Measurements from ENCODE around the gene HDGFL3.

Gene HDGFL3

GRCh38 chr15:83119968-83120581 lies 87.5 kb downstream of the HDGFL3 start:
- no peak for DNase-seq

GRCh38 chr15:83118968-83119367 lies 88.7 kb downstream of the HDGFL3 start:
- DNase-seq: no peak

- no peak for DNase-seq
Measured at GRCh38 chr15:83118291-83118827, 89.3 kb downstream of the HDGFL3 start.

- no peak for DNase-seq
Measured at GRCh38 chr15:83115831-83116565, 91.6 kb downstream of the HDGFL3 start.

GRCh38 chr15:83115410-83115809 lies 92.2 kb downstream of the HDGFL3 start:
- DNase-seq: no peak

- no peak for DNase-seq
Measured at GRCh38 chr15:83114856-83115255, 92.8 kb downstream of the HDGFL3 start.

GRCh38 chr15:83113881-83114674 lies 93.5 kb downstream of the HDGFL3 start:
- no peak for DNase-seq

- DNase-seq: no peak
Measured at GRCh38 chr15:83112956-83113299, 94.7 kb downstream of the HDGFL3 start.

- DNase-seq: no peak
Measured at GRCh38 chr15:83112233-83112955, 95.2 kb downstream of the HDGFL3 start.

GRCh38 chr15:83111149-83111548 lies 96.5 kb downstream of the HDGFL3 start:
- DNase-seq: no peak

- no peak for DNase-seq
Measured at GRCh38 chr15:83110381-83110780, 97.2 kb downstream of the HDGFL3 start.

- DNase-seq: no peak
Measured at GRCh38 chr15:83109532-83109931, 98.1 kb downstream of the HDGFL3 start.

GRCh38 chr15:83108266-83109219 lies 99.1 kb downstream of the HDGFL3 start:
- peak in 1 of 6 experiments; percentile 3 for DNase-seq

GRCh38 chr15:83107841-83108181 lies 99.8 kb downstream of the HDGFL3 start:
- no peak for DNase-seq

GRCh38 chr15:83106994-83107840 lies 100.4 kb downstream of the HDGFL3 start, which contains the start of gene TM6SF1:
Gene TM6SF1, plus strand, starts transcription at chr15:83107645. Its CDS starts 36 bp downstream, at chr15:83107681.
- DNase-seq: no peak

- no peak for DNase-seq
Measured at GRCh38 chr15:83105440-83105839, 102.2 kb downstream of the HDGFL3 start.

GRCh38 chr15:83104141-83104540 lies 103.5 kb downstream of the HDGFL3 start:
- DNase-seq: no peak

- DNase-seq: no peak
Measured at GRCh38 chr15:83102346-83102745, 105.3 kb downstream of the HDGFL3 start.

GRCh38 chr15:83100097-83100646 lies 107.5 kb downstream of the HDGFL3 start:
- DNase-seq: no peak

GRCh38 chr15:83099290-83099689 lies 108.3 kb downstream of the HDGFL3 start:
- no peak for DNase-seq

Measured in stimulated activated naive CD4-positive, alpha-beta T cell (primary cell).